ENCODE results near the gene RUNDC3A. TPM values are rescaled to one million over a fixed set of nuclear protein-coding genes. Genes with fewer than 3 reads are reported as not detected.
A peak's percentile ranks its signal among the peaks of the same experiment; 100 is the strongest.
"Not testable (repeated sequence)": the region's sequence is repeated elsewhere in the genome, so short reads cannot be mapped to it uniquely, and the experiment has no call there.

RUNDC3A gene
- total RNA-seq, 1 donor from 2014 or later: 2.0 TPM

GRCh38 chr17:44346064-44346844, 37.9 kb downstream of the RUNDC3A start:
- no peak for FAIRE-seq
- H3K27me3 Mint-ChIP-seq (ENCODE audit: low read depth, unreplicated experiment): peaks cover 19% of the 10 kb centered on the region
- peak overlapping the region; percentile 89 for H3K27ac Mint-ChIP-seq (ENCODE audit: unreplicated experiment)

DNA sequence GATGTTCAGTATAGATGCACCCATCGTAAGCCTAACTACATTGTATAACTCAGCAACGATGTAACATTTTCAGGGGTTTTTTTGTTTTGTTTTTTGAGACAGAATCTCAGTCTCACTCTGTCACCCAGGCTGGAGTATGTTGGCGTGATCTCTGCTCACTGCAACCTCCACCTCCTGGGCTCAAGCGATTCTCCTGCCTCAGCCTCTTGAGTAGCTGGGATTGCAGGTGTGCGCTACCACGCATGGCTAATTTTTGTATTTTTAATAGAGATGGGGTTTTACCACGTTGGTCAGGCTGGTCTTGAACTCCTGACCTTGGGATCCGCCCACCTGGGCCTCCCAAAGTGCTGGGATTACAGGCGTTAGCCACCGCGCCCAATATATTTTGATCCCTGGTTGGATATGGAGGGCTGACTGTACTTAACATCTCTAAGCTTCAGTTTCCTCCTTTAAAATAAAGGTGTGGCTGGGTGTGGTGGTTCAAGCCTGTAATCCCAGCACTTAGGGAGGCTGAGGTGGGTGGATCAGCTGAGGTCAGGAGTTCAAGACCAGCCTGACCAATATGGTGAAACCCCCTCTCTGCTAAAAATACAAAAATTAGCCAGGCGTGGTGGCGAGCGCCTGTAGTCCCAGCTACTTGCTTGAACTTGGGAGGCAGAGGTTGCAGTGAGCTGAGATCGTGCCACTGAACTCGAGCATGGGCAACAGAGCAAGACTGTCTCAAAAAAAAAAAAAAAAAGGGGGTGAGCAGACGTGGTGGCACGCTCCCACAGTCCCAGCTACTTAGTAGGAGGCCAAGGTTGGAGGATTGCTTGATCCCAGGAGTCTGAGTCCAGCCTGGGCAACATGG, 39.0 kb downstream of the RUNDC3A start:
- H3K9ac ChIP-seq (ENCODE audit: low read length); FAIRE-seq; H3K27ac Mint-ChIP-seq (ENCODE audit: unreplicated experiment); H3K4me2 ChIP-seq (ENCODE audit: low read length); H3K27ac ChIP-seq (ENCODE audit: low read depth, low read length); H3K4me1 Mint-ChIP-seq (ENCODE audit: low read depth, unreplicated experiment); H3K36me3 ChIP-seq (ENCODE audit: insufficient read depth, low read length); H3K27me3 ChIP-seq (ENCODE audit: insufficient read depth, low read length); DNase-seq (ENCODE audit: low read depth); H3K9me3 ChIP-seq (ENCODE audit: insufficient read depth, low read depth, low read length); H3K36me3 Mint-ChIP-seq (ENCODE audit: low read depth, unreplicated experiment); H2AFZ ChIP-seq (ENCODE audit: low read depth, low read length); H3K4me3 ChIP-seq (ENCODE audit: insufficient read depth, low read depth, low read length); H3K9me3 Mint-ChIP-seq (ENCODE audit: unreplicated experiment); H3K4me1 ChIP-seq (ENCODE audit: insufficient read depth, low read length): not testable (repeated sequence)
- Mint-ChIP-seq H3K27me3 (ENCODE audit: low read depth, unreplicated experiment) (peaks cover 14% of the 10 kb centered on the region), H3K4me3 (ENCODE audit: unreplicated experiment) (peak overlapping the region; percentile 14)
- peaks cover 51% of the 10 kb centered on the region for H4K20me1 ChIP-seq (ENCODE audit: insufficient read depth, low read length)
- H3K79me2 ChIP-seq (ENCODE audit: insufficient read depth, low read length): peaks cover 13% of the 10 kb centered on the region

More at GRCh38 chr17:44346064-44346844, 37.9 kb downstream of the RUNDC3A start:
- Histone ChIP-seq H2AFZ (ENCODE audit: low read depth, low read length) (no peak overlapping the region), H3K4me3 (ENCODE audit: insufficient read depth, low read depth, low read length) (peak overlapping the region; percentile 95), H3K36me3 (ENCODE audit: insufficient read depth, low read length) (no peaks in the 10 kb centered on the region), H3K27ac (ENCODE audit: low read depth, low read length) (no peak overlapping the region), H4K20me1 (ENCODE audit: insufficient read depth, low read length) (peaks cover 41% of the 10 kb centered on the region), H3K9me3 (ENCODE audit: insufficient read depth, low read depth, low read length) (no peaks in the 10 kb centered on the region), H3K9ac (ENCODE audit: low read length) (peak overlapping the region; percentile 90), H3K4me1 (ENCODE audit: insufficient read depth, low read length) (no peaks in the 10 kb centered on the region), H3K79me2 (ENCODE audit: insufficient read depth, low read length) (peaks cover 13% of the 10 kb centered on the region), H3K4me2 (ENCODE audit: low read length) (peak overlapping the region; percentile 97), H3K27me3 (ENCODE audit: insufficient read depth, low read length) (peaks cover under 1% of the 10 kb centered on the region)
- Mint-ChIP-seq H3K4me3 (ENCODE audit: unreplicated experiment) (peak overlapping the region; percentile 98), H3K4me1 (ENCODE audit: low read depth, unreplicated experiment) (peaks cover 2% of the 10 kb centered on the region), H3K9me3 (ENCODE audit: unreplicated experiment) (no peaks in the 10 kb centered on the region), H3K36me3 (ENCODE audit: low read depth, unreplicated experiment) (peaks cover 6% of the 10 kb centered on the region)
- TF ChIP-seq, protein P1, sequence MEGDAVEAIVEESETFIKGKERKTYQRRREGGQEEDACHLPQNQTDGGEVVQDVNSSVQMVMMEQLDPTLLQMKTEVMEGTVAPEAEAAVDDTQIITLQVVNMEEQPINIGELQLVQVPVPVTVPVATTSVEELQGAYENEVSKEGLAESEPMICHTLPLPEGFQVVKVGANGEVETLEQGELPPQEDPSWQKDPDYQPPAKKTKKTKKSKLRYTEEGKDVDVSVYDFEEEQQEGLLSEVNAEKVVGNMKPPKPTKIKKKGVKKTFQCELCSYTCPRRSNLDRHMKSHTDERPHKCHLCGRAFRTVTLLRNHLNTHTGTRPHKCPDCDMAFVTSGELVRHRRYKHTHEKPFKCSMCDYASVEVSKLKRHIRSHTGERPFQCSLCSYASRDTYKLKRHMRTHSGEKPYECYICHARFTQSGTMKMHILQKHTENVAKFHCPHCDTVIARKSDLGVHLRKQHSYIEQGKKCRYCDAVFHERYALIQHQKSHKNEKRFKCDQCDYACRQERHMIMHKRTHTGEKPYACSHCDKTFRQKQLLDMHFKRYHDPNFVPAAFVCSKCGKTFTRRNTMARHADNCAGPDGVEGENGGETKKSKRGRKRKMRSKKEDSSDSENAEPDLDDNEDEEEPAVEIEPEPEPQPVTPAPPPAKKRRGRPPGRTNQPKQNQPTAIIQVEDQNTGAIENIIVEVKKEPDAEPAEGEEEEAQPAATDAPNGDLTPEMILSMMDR (IDR thresholded peaks at IDR 0.05; ENCODE audit: insufficient read depth, low read depth, low read length): no peak
- no peak for TF ChIP-seq EZH2 (IDR thresholded peaks at IDR 0.05; ENCODE audit: insufficient read depth, low read length)
- DNase-seq (ENCODE audit: low read depth): no peak

DNA sequence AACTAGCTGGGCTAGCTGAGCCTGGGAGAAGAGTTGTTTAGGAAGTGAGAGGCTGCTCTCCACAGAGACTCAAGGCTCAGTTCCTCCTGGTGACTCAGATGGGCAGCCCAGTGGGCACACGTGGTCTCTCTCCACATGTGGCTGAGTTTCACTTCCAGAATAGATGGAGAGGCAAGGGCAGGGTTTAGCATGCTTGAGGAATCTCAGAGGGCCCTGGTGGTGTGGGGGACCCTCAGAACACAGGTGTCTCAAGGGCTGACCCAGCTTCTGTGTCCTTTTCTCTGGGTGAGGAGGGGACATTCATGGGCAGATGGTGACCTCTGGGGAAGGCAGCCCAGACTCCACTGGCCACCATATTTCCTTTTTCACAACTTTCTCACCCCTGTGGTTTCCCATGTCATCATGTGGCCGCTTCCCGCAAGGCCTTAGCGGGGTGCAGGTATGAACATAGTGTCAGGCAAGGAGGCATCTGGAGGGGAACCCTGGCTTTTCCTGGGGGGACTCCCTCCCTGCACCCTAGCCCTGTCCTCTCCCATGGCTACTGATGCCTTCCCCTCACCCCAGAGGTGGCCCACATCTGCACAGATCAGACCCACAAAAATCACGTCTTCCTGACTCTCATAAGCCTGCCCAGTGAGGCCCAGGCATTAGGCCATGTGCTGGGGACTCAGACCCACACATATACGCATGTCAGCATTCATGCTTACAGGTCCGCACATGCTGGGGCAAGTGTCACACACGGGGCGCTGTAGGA, 40.0 kb downstream of the RUNDC3A start:
- H3K4me3 Mint-ChIP-seq (ENCODE audit: unreplicated experiment): no peak overlapping the region

More for the DNA sequence above, 40.0 kb downstream of the RUNDC3A start:
- H3K79me2 ChIP-seq (ENCODE audit: insufficient read depth, low read length): peaks cover 13% of the 10 kb centered on the region
- H3K4me3 ChIP-seq (ENCODE audit: insufficient read depth, low read depth, low read length): no peak overlapping the region
- DNase-seq (ENCODE audit: low read depth) (no peak), FAIRE-seq (no peak)
- H3K9me3 Mint-ChIP-seq (ENCODE audit: unreplicated experiment): no peaks in the 10 kb centered on the region
- H3K36me3 Mint-ChIP-seq (ENCODE audit: low read depth, unreplicated experiment): peaks cover 10% of the 10 kb centered on the region
- peaks cover 61% of the 10 kb centered on the region for H4K20me1 ChIP-seq (ENCODE audit: insufficient read depth, low read length)
- no peaks in the 10 kb centered on the region for H3K9me3 ChIP-seq (ENCODE audit: insufficient read depth, low read depth, low read length)
- H3K27ac ChIP-seq (ENCODE audit: low read depth, low read length): no peak overlapping the region
- H3K27me3 Mint-ChIP-seq (ENCODE audit: low read depth, unreplicated experiment): peaks cover 11% of the 10 kb centered on the region
- no peaks in the 10 kb centered on the region for H3K4me1 ChIP-seq (ENCODE audit: insufficient read depth, low read length)
- no peak overlapping the region for H3K9ac ChIP-seq (ENCODE audit: low read length)
- no peaks in the 10 kb centered on the region for H3K36me3 ChIP-seq (ENCODE audit: insufficient read depth, low read length)
- TF ChIP-seq, protein P1 (IDR thresholded peaks at IDR 0.05; ENCODE audit: insufficient read depth, low read depth, low read length): no peak
- no peak for TF ChIP-seq EZH2 (IDR thresholded peaks at IDR 0.05; ENCODE audit: insufficient read depth, low read length)
- H3K4me2 ChIP-seq (ENCODE audit: low read length): no peak overlapping the region
- peaks cover 2% of the 10 kb centered on the region for H3K4me1 Mint-ChIP-seq (ENCODE audit: low read depth, unreplicated experiment)
- H2AFZ ChIP-seq (ENCODE audit: low read depth, low read length): no peak overlapping the region
- no peak overlapping the region for H3K27ac Mint-ChIP-seq (ENCODE audit: unreplicated experiment)
- H3K27me3 ChIP-seq (ENCODE audit: insufficient read depth, low read length): no peaks in the 10 kb centered on the region

Measured in astrocyte (in vitro differentiated cells and primary cell).